WERI-Rb-1 (cell line): ENCODE results near the gene SPATA22.
"Not testable (repeated sequence)": the region's sequence is repeated elsewhere in the genome, so short reads cannot be mapped to it uniquely, and the experiment has no call there.

Experiments
- DNase-seq: peaks from one replicate; pipeline ENCODE4 v3.0.0-alpha.2; 2020
- H3K27ac ChIP-seq: fragments of 250-450 bp; sonication (Bioruptor Pico); 2 replicates; pipeline ENCODE4 v1.5.1; 2020; ENCODE audit warnings: mild to moderate bottlenecking, moderate library complexity
- H3K27me3 ChIP-seq: fragments of 250-450 bp; sonication (Bioruptor Pico); 2 replicates; pipeline ENCODE4 v1.5.1; 2021; ENCODE audit warnings: mild to moderate bottlenecking, low read depth, moderate library complexity; ENCODE audit not compliant: insufficient read depth, severe bottlenecking
- H3K36me3 ChIP-seq: fragments of 250-450 bp; sonication (Bioruptor Pico); 2 replicates; pipeline ENCODE4 v1.5.1; 2020; ENCODE audit warnings: mild to moderate bottlenecking, moderate library complexity
- H3K4me3 ChIP-seq: 2 replicates; pipeline ENCODE4 v1.5.1; 2011; ENCODE audit warnings: low read depth, mild to moderate bottlenecking, control low read depth, low read length
- H3K9me3 ChIP-seq: fragments of 250-450 bp; sonication (Bioruptor Pico); 2 replicates; pipeline ENCODE4 v1.5.1; 2021; ENCODE audit warnings: mild to moderate bottlenecking, moderate library complexity; ENCODE audit not compliant: severe bottlenecking
- CTCF ChIP-seq: IDR thresholded peaks from 2 replicates; pipeline ENCODE4 v1.5.1; 2011; ENCODE audit warnings: low read depth, mild to moderate bottlenecking, control low read depth, inconsistent platforms, low read length

The SPATA22 gene

GRCh38 chr17:3418222-3418621, 53.4 kb downstream of the SPATA22 start:
- no peak for DNase-seq
- Histone ChIP-seq H3K27me3 (peaks cover 51% of the 10 kb centered on the region), H3K36me3 (no peaks in the 10 kb centered on the region), H3K9me3 (peaks cover 3% of the 10 kb centered on the region), H3K27ac (no peak overlapping the region), H3K4me3 (no peak overlapping the region)
- TF ChIP-seq CTCF = no peak

- DNase-seq = no peak
- no peak for TF ChIP-seq CTCF
- Histone ChIP-seq H3K9me3 (peaks cover 3% of the 10 kb centered on the region), H3K4me3 (no peak overlapping the region), H3K36me3 (no peaks in the 10 kb centered on the region), H3K27me3 (peaks cover 54% of the 10 kb centered on the region), H3K27ac (no peak overlapping the region)
These were observed 56.0 kb downstream of the SPATA22 start for GRCh38 chr17:3415610-3416009.

GRCh38 chr17:3412216-3412615, 59.4 kb downstream of the SPATA22 start:
- Histone ChIP-seq H3K9me3 (peaks cover 11% of the 10 kb centered on the region), H3K27me3 (peaks cover 43% of the 10 kb centered on the region)
- H3K4me3 ChIP-seq, H3K27ac ChIP-seq, H3K36me3 ChIP-seq, DNase-seq: not testable (repeated sequence)

- no peaks in the 10 kb centered on the region for H3K36me3 ChIP-seq
- peaks cover 44% of the 10 kb centered on the region for H3K27me3 ChIP-seq
- no peak within 1 kb of the TSS for H3K27ac ChIP-seq
- H3K4me3 ChIP-seq = no peak within 1 kb of the TSS
- TF ChIP-seq CTCF = no peak
- DNase-seq = no peak
- H3K9me3 ChIP-seq = peaks cover 15% of the 10 kb centered on the region
These were observed 60.5 kb downstream of the SPATA22 start, which contains the start of gene OR3A3 for GRCh38 chr17:3411070-3411469. OR3A3 (plus strand) TSS chr17:3411370.

GRCh38 chr17:3403856-3404255, 67.8 kb downstream of the SPATA22 start:
- not testable (repeated sequence) for DNase-seq, H3K27ac ChIP-seq, H3K4me3 ChIP-seq, H3K36me3 ChIP-seq
- Histone ChIP-seq H3K9me3 (peaks cover 11% of the 10 kb centered on the region), H3K27me3 (peaks cover 42% of the 10 kb centered on the region)

GRCh38 chr17:3401786-3402185, 69.8 kb downstream of the SPATA22 start:
- peaks cover 4% of the 10 kb centered on the region for H3K9me3 ChIP-seq
- peaks cover 50% of the 10 kb centered on the region for H3K27me3 ChIP-seq
- TF ChIP-seq CTCF = no peak
- H3K36me3 ChIP-seq = no peaks in the 10 kb centered on the region
- no peak overlapping the region for H3K27ac ChIP-seq
- no peak overlapping the region for H3K4me3 ChIP-seq
- DNase-seq = no peak

- no peak for TF ChIP-seq CTCF
These were observed 71.6 kb downstream of the SPATA22 start for GRCh38 chr17:3400055-3400454.

More at GRCh38 chr17:3400055-3400454, 71.6 kb downstream of the SPATA22 start:
- Histone ChIP-seq H3K4me3 (no peak overlapping the region), H3K27me3 (peaks cover 52% of the 10 kb centered on the region), H3K27ac (no peak overlapping the region), H3K36me3 (no peaks in the 10 kb centered on the region), H3K9me3 (no peaks in the 10 kb centered on the region)
- no peak for DNase-seq
